B cell (primary cell): ENCODE data around the gene ADCY7. TPM values are rescaled to one million over a fixed set of nuclear protein-coding genes. Genes with fewer than 3 reads are reported as not detected.
A peak's percentile ranks its signal among the peaks of the same experiment; 100 is the strongest.

Experiments
- ATAC-seq: fragments of 200-7000 bp; cut with Tn5 transposase; one replicate; pipeline ENCODE4 v1.10.0; 2021; ENCODE audit warnings: low read depth, mild to moderate bottlenecking, moderate number of reproducible peaks, moderate library complexity
- CTCF ChIA-PET: fragments of 350-600 bp; sonication (Branson Sonifier 250); formaldehyde crosslinking; loops from one replicate; lab custom pipeline; 2021; ENCODE audit warnings: antibody characterized with exemption, inconsistent platforms; lab: Charles Lee
- POLR2A ChIA-PET: fragments of 350-600 bp; sonication (Branson Sonifier 250); formaldehyde crosslinking; loops from one replicate; lab custom pipeline; 2021; ENCODE audit warnings: antibody characterized with exemption; lab: Charles Lee
- DNase-seq: peaks from one replicate; pipeline ENCODE4 v3.0.0; 2013
- H2AFZ ChIP-seq: 2 replicates; pipeline ENCODE4 v1.6.1; 2012; ENCODE audit warnings: mild to moderate bottlenecking, low read depth, low read length; ENCODE audit not compliant: insufficient read depth, poor library complexity, severe bottlenecking
- H3K27ac ChIP-seq, 2 donors: 1 replicate in 1 of 2; 2 replicates in 1 of 2; pipeline ENCODE4 v1.5.1; 2012 to 2013; ENCODE audit warnings: low read length in 2 of 2, mild to moderate bottlenecking in 2 of 2, moderate library complexity in 1 of 2
- H3K27me3 ChIP-seq, 4 experiments: fragments of 200-600 bp in 1 of 4; sonication (generic) in 1 of 4; replicated peaks in 1 of 4; 1 replicate in 2 of 4; 2 replicates in 2 of 4; pipeline versions ENCODE4 v1.6.1 to v1.7.0; 2013 to 2016; ENCODE audit warnings: low read length in 3 of 4, mild to moderate bottlenecking in 2 of 4, mixed read lengths in 1 of 4, moderate library complexity in 1 of 4; ENCODE audit not compliant: insufficient read depth in 4 of 4, control insufficient read depth in 3 of 4; ENCODE audit errors: control extremely low read depth in 1 of 4
- H3K36me3 ChIP-seq, 2 experiments: replicated peaks in 1 of 2; 1 replicate in 1 of 2; 2 replicates in 1 of 2; pipeline versions ENCODE4 v1.6.1 to v1.7.1; 2013; ENCODE audit warnings: low read length in 1 of 2; ENCODE audit not compliant: insufficient read depth in 2 of 2, control insufficient read depth in 1 of 2; ENCODE audit errors: control extremely low read depth in 1 of 2, extremely low read depth in 1 of 2
- H3K4me1 ChIP-seq, 2 donors: fragments of 200-600 bp in 1 of 2; sonication (generic) in 1 of 2; 1 replicate in 1 of 2; 2 replicates in 1 of 2; pipeline versions ENCODE4 v1.5.1 to v1.6.1; 2013 to 2017; ENCODE audit warnings: low read length in 2 of 2; ENCODE audit not compliant: control insufficient read depth in 2 of 2, insufficient read depth in 2 of 2
- H3K4me2 ChIP-seq: replicated peaks from 2 replicates; pipeline ENCODE3; 2012; ENCODE audit warnings: mild to moderate bottlenecking, low read depth, low read length; ENCODE audit not compliant: poor library complexity, severe bottlenecking
- H3K4me3 ChIP-seq, 5 experiments: fragments of 200-600 bp in 1 of 5; sonication (generic) in 1 of 5; 1 replicate in 3 of 5; 2 replicates in 2 of 5; pipeline versions ENCODE4 v1.5.1 to v1.7.0; 2011 to 2016; ENCODE audit warnings: low read length in 4 of 5, mild to moderate bottlenecking in 4 of 5, low read depth in 2 of 5, control low read depth in 1 of 5, moderate library complexity in 1 of 5; ENCODE audit not compliant: insufficient read depth in 1 of 5; ENCODE audit errors: control extremely low read depth in 1 of 5, extremely low read depth in 1 of 5
- H3K79me2 ChIP-seq: fragments of 200-600 bp; sonication (generic); one replicate; pipeline ENCODE4 v1.6.0; 2016; ENCODE audit warnings: low read length; ENCODE audit not compliant: control insufficient read depth, insufficient read depth
- H3K9ac ChIP-seq: fragments of 200-600 bp; sonication (generic); 2 replicates; pipeline ENCODE4 v1.6.1; 2017; ENCODE audit warnings: mild to moderate bottlenecking, low read length, moderate library complexity
- H3K9me3 ChIP-seq, 3 donors: one replicate each; pipeline versions ENCODE4 v1.6.1 to v1.7.1; 2013; ENCODE audit warnings: low read length in 2 of 3; ENCODE audit not compliant: control insufficient read depth in 2 of 3, insufficient read depth in 1 of 3; ENCODE audit errors: control extremely low read depth in 1 of 3
- H4K20me1 ChIP-seq: 2 replicates; pipeline ENCODE4 v1.6.0; 2012; ENCODE audit warnings: mild to moderate bottlenecking, low read length; ENCODE audit not compliant: insufficient read depth, control insufficient read depth, poor library complexity, severe bottlenecking
- H3K27ac Mint-ChIP-seq: one replicate; pipeline ENCODE4 v1.8.0; 2021; ENCODE audit warnings: mixed read lengths
- H3K27me3 Mint-ChIP-seq: one replicate; pipeline ENCODE4 v1.8.0; 2021; ENCODE audit warnings: mixed read lengths
- H3K4me1 Mint-ChIP-seq: one replicate; pipeline ENCODE4 v1.8.0; 2021; ENCODE audit warnings: mixed read lengths
- H3K4me3 Mint-ChIP-seq: one replicate; pipeline ENCODE4 v1.8.0; 2021; ENCODE audit warnings: mixed read lengths
- H3K9me3 Mint-ChIP-seq: one replicate; pipeline ENCODE4 v1.8.0; 2022; ENCODE audit warnings: mixed read lengths; ENCODE audit not compliant: insufficient read depth
- EZH2 ChIP-seq: IDR thresholded peaks from 2 replicates; pipeline ENCODE4 v1.6.1; 2012; ENCODE audit warnings: borderline replicate concordance, low read depth, mild to moderate bottlenecking, moderate library complexity, low read length; ENCODE audit not compliant: insufficient read depth, poor library complexity, severe bottlenecking
- WGBS: methylation state at CpG from one replicate; pipeline ENCODE4 v1.1.5; 2013; ENCODE audit warnings: missing lambda C conversion rate; ENCODE audit not compliant: insufficient coverage; 5-methylcytosine and 5-hydroxymethylcytosine counted together
- intact Hi-C: fragments of 100-400 bp; cut with micrococcal nuclease; formaldehyde crosslinking; loops from one replicate; pipeline ENCODE4 v1.10.0; 2022
- polyA plus RNA-seq: library from polyadenylated mRNA; depleted of rRNA; stranded (reverse); fragments of >200 nt; gene quantifications from 2 replicates; pipeline ENCODE4 v1.2.3, GENCODE V29; 2012
- total RNA-seq, 2 donors: library from RNA; stranded (reverse); fragments of 120-200 nt in 1 of 2; gene quantifications; 1 replicate in 1 of 2; 2 replicates in 1 of 2; pipeline versions ENCODE4 v1.2.3 to v1.2.4, GENCODE V29; 2013 to 2022
- TF ChIP-seq, protein P1 (sequence below): fragments of 200-600 bp; IDR thresholded peaks from one replicate; pipeline ENCODE4 v1.8.0; 2022; ENCODE audit warnings: antibody characterized with exemption, mild to moderate bottlenecking

Gene ADCY7
- total and polyA plus RNA-seq, 2 donors (not counting 1 experiment from before 2014, with no cell fraction given) = 78.4 to 207 TPM

DNA sequence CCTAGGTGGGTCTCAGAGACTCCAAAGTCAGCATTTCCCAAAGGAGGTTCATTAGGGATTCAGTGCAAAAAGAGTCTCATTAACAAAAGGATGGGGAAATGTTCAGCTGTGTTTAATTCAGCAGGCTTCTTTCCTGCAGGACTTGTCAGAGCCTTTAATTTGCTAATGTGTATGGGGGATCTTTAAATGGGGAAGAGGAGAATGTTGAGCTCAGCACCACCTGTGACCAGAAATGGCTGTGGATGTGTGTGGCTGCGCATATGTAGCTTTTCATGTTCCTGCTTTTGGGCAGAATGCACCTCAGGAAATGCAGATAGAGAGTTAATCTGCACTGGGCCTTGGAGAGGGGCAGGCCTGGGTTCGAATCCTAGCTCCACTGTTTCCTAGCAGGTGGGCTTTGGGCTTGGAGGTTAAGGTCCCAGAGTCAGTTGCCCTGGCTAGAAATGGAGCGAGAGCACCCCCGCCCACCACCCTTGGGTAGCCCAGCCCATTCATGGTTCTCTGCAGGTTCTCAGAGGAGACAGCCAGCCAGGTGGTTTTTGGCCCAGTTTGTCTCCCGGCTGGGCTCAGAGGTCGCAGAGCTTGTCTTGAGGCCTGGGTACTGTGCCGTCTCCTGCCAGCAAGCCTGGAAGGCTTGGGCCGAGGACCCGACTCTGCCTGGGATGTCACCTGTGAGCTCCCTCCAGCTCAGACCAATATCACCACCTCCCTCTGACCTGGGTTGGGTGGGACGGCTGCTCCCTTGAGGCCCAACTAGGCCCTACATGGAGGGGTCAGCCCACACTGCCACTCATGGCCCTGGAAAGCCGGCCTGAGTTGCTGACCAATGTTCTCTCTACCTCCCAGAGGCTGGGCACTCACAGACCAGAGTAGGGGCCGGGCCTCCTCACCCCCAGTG is 9.3 kb downstream of the ADCY7 start:
- TF ChIP-seq, protein P1, sequence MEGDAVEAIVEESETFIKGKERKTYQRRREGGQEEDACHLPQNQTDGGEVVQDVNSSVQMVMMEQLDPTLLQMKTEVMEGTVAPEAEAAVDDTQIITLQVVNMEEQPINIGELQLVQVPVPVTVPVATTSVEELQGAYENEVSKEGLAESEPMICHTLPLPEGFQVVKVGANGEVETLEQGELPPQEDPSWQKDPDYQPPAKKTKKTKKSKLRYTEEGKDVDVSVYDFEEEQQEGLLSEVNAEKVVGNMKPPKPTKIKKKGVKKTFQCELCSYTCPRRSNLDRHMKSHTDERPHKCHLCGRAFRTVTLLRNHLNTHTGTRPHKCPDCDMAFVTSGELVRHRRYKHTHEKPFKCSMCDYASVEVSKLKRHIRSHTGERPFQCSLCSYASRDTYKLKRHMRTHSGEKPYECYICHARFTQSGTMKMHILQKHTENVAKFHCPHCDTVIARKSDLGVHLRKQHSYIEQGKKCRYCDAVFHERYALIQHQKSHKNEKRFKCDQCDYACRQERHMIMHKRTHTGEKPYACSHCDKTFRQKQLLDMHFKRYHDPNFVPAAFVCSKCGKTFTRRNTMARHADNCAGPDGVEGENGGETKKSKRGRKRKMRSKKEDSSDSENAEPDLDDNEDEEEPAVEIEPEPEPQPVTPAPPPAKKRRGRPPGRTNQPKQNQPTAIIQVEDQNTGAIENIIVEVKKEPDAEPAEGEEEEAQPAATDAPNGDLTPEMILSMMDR = no peak
- TF ChIP-seq EZH2 = no peak
- POLR2A ChIA-PET = interaction anchor here (0.6 to 3.8 kb wide), 7 partner anchors 9 to 406 kb away, joined by 3 to 19 read pairs (median 5); partner anchors contain the start of genes ADCY7 and SNX20
- Mint-ChIP-seq H3K4me1 (peaks cover 82% of the 10 kb centered on the region), H3K9me3 (peaks cover 4% of the 10 kb centered on the region), H3K27ac (peak overlapping the region; percentile 100), H3K4me3 (peak overlapping the region; percentile 98), H3K27me3 (no peaks in the 10 kb centered on the region)
- Histone ChIP-seq H2AFZ (no peak overlapping the region), H3K79me2 (peaks cover 78% of the 10 kb centered on the region), H3K9ac (peak overlapping the region; percentile 87), H3K27ac (peak overlapping the region; percentile 93 to 97), H4K20me1 (peaks cover 8% of the 10 kb centered on the region), H3K4me1 (peaks cover 82 to 89% of the 10 kb centered on the region in 2 donors), H3K27me3 (no peaks in the 10 kb centered on the region), H3K4me2 (peak overlapping the region; percentile 90), H3K9me3 (no peaks in the 10 kb centered on the region), H3K4me3 (peak overlapping the region; percentile 73 to 84 (median 80)), H3K36me3 (no peaks in the 10 kb centered on the region)
- CTCF ChIA-PET = interaction anchor here (1.2 to 8.8 kb wide), 8 partner anchors 10 to 391 kb away, joined by 3 to 63 read pairs (median 24); partner anchors contain the start of gene ADCY7
- ATAC-seq (no peak), DNase-seq (peak; percentile 50)
- 74% methylated on average over 11 of the region's 12 CpGs for WGBS
- intact Hi-C loops = loop anchor here (2.0 kb wide), 2 partner anchors 29 to 59 kb away; no protein-coding TSS in a partner anchor

DNA sequence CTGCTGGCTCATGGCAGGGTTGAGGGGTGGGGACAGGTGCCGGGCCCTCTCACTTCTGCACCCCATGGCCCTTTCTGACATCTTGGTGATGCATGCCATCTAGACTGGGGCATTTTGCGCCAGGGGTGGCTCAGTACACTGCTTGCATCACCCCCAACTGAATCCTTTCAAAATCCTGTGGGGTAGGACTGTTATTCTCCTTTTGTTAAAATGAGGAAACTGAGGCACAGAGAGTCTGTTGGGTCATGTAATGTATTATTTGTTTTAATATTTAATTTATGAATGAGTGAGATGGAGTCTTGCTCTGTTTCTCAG is 9.9 kb downstream of the ADCY7 start:
- Mint-ChIP-seq H3K27me3 (no peaks in the 10 kb centered on the region), H3K4me1 (peaks cover 86% of the 10 kb centered on the region), H3K4me3 (peak overlapping the region; percentile 98), H3K9me3 (peaks cover 4% of the 10 kb centered on the region), H3K27ac (peak overlapping the region; percentile 100)
- peaks cover 8% of the 10 kb centered on the region for H4K20me1 ChIP-seq
- no peak for TF ChIP-seq EZH2
- TF ChIP-seq, protein P1 = no peak
- peak overlapping the region in 1 of 5 experiments; percentile 81 for H3K4me3 ChIP-seq
- DNase-seq = no peak
- H3K36me3 ChIP-seq = no peaks in the 10 kb centered on the region
- H3K4me1 ChIP-seq = peaks cover 88 to 91% of the 10 kb centered on the region in 2 donors
- H3K4me2 ChIP-seq = peak overlapping the region; percentile 90
- H3K27ac ChIP-seq = peak overlapping the region; percentile 93 to 97
- intact Hi-C loops = loop anchor here (2.0 kb wide), 1 partner anchor 59 kb away; no protein-coding TSS in a partner anchor
- no peaks in the 10 kb centered on the region for H3K9me3 ChIP-seq
- no peak for ATAC-seq
- WGBS = no CpG with 5 or more reads among the region's 2 CpGs
- POLR2A ChIA-PET = interaction anchor here (3.2 kb wide), 1 partner anchor 10 kb away, joined by 17 read pairs; the partner anchor contains the start of gene ADCY7
- H3K9ac ChIP-seq = peak overlapping the region; percentile 13
- no peaks in the 10 kb centered on the region for H3K27me3 ChIP-seq
- CTCF ChIA-PET = interaction anchor here (4.1 to 8.8 kb wide), 3 partner anchors 12 to 50 kb away, joined by 20 to 63 read pairs (median 34); partner anchors contain the start of gene ADCY7
- H3K79me2 ChIP-seq = peaks cover 84% of the 10 kb centered on the region
- H2AFZ ChIP-seq = no peak overlapping the region
